HepG2 (cell line): ENCODE measurements around the gene FBLIM1. TPM values are rescaled to one million over a fixed set of nuclear protein-coding genes. Genes with fewer than 3 reads are reported as not detected.

Experiments
- AGO2 ChIP-seq: fragments of 200-400 bp; formaldehyde crosslinking; optimal IDR thresholded peaks from 2 replicates; pipeline ENCODE3; 2017; ENCODE audit warnings: mild to moderate bottlenecking, low read depth, low read length, moderate library complexity
- CHCHD3 ChIP-seq: sonication (generic); formaldehyde crosslinking; IDR thresholded peaks from 2 replicates; pipeline ENCODE4 v1.8.0; 2022; ENCODE audit warnings: mild to moderate bottlenecking, missing genetic modification reagents, moderate library complexity
- CHD2 ChIP-seq: IDR thresholded peaks from 2 replicates; pipeline ENCODE4 v1.6.1; 2011; ENCODE audit warnings: low read depth, low read length, improper control_type of control experiment
- MEF2D ChIP-seq: sonication (generic); formaldehyde crosslinking; IDR thresholded peaks from 2 replicates; pipeline ENCODE4 v1.5.1; 2020; ENCODE audit warnings: mild to moderate bottlenecking, missing genetic modification reagents
- MIXL1 ChIP-seq: IDR thresholded peaks from 2 replicates; pipeline ENCODE4 v1.6.1; 2016
- NFIC ChIP-seq: IDR thresholded peaks from 2 replicates; pipeline ENCODE4 v1.6.1; 2012; ENCODE audit warnings: mild to moderate bottlenecking, low read length, inconsistent platforms
- NFKBIZ ChIP-seq: IDR thresholded peaks from 2 replicates; pipeline ENCODE4 v1.6.1; 2018; ENCODE audit warnings: missing genetic modification reagents, missing compliant biosample characterization
- RORA ChIP-seq: sonication (generic); formaldehyde crosslinking; IDR thresholded peaks from 2 replicates; pipeline ENCODE4 v1.5.0; 2020; ENCODE audit warnings: mild to moderate bottlenecking, missing genetic modification reagents, moderate library complexity
- SIX4 ChIP-seq: sonication (generic); formaldehyde crosslinking; IDR thresholded peaks from 2 replicates; pipeline ENCODE4 v1.4.0; 2020; ENCODE audit warnings: missing genetic modification reagents
- TOPORS ChIP-seq: sonication (generic); formaldehyde crosslinking; IDR thresholded peaks from 2 replicates; pipeline ENCODE4 v1.8.0; 2023; ENCODE audit warnings: mild to moderate bottlenecking, missing genetic modification reagents
- ZBTB38 ChIP-seq: sonication (generic); formaldehyde crosslinking; IDR thresholded peaks from 2 replicates; pipeline ENCODE4 v1.5.1; 2020; ENCODE audit warnings: mild to moderate bottlenecking, missing genetic modification reagents
- ZNF589 ChIP-seq: sonication (generic); formaldehyde crosslinking; conservative IDR thresholded peaks from 2 replicates; pipeline ENCODE4 v1.8.0; 2022; ENCODE audit warnings: mild to moderate bottlenecking, moderate library complexity, missing genetic modification reagents
- ZSCAN20 ChIP-seq: sonication (generic); formaldehyde crosslinking; IDR thresholded peaks from 2 replicates; pipeline ENCODE4 v1.4.0; 2020; ENCODE audit warnings: missing genetic modification reagents, mild to moderate bottlenecking, borderline replicate concordance
- polyA plus RNA-seq, 8 experiments: library from polyadenylated mRNA; depleted of rRNA in 3 of 8; stranded (reverse) in 7 of 8; unstranded in 1 of 8; fragments of >200 nt; fragmentation: Illumina TruSeq in 4 of 8; extraction: Trizol in 4 of 8; gene quantifications; 2 replicates each; pipeline versions ENCODE4 v1.2.1 to v1.2.3, GENCODE V29; 2011 to 2016; ENCODE audit warnings: low read depth in 4 of 8, missing spikeins in 1 of 8, mixed read lengths in 1 of 8; ENCODE audit not compliant: insufficient read depth in 1 of 8
- total RNA-seq, 5 experiments: library from RNA; depleted of rRNA; stranded (reverse); fragments of >200 nt; fragmentation: Illumina TruSeq; extraction: Trizol; gene quantifications; 2 replicates each; pipeline ENCODE4 v1.2.3, GENCODE V29; 2016; ENCODE audit warnings: low read depth in 1 of 5
- TF ChIP-seq, protein P1 (sequence below): sonication (generic); formaldehyde crosslinking; IDR thresholded peaks from 2 replicates; pipeline ENCODE4 v1.5.0; 2020; ENCODE audit warnings: mild to moderate bottlenecking, missing genetic modification reagents
- TF ChIP-seq, protein P2 (sequence below): sonication (generic); formaldehyde crosslinking; IDR thresholded peaks from 2 replicates; pipeline ENCODE4 v1.5.0; 2020; ENCODE audit warnings: mild to moderate bottlenecking, missing genetic modification reagents
- TF ChIP-seq, protein P3 (sequence below): sonication (generic); formaldehyde crosslinking; IDR thresholded peaks from 2 replicates; pipeline ENCODE4 v1.5.1; 2020; ENCODE audit warnings: missing genetic modification reagents, mild to moderate bottlenecking, borderline replicate concordance
- TF ChIP-seq, protein P4 (sequence below): sonication (generic); formaldehyde crosslinking; IDR thresholded peaks from 2 replicates; pipeline ENCODE4 v1.4.0; 2020; ENCODE audit warnings: missing genetic modification reagents
- TF ChIP-seq, protein P5 (sequence below): sonication (generic); formaldehyde crosslinking; IDR thresholded peaks from 2 replicates; pipeline ENCODE4; 2020; ENCODE audit warnings: missing genetic modification reagents, mild to moderate bottlenecking, borderline replicate concordance
- TF ChIP-seq, protein P6 (sequence below): sonication (generic); formaldehyde crosslinking; IDR thresholded peaks from 2 replicates; pipeline ENCODE4 v1.5.0; 2020; ENCODE audit warnings: missing genetic modification reagents

The FBLIM1 gene
- total and polyA plus RNA-seq, 2 of the 13 experiments (the other 11 are each of a cell fraction or from before 2014, with no cell fraction given), result 10.6 to 23.0 TPM

DNA sequence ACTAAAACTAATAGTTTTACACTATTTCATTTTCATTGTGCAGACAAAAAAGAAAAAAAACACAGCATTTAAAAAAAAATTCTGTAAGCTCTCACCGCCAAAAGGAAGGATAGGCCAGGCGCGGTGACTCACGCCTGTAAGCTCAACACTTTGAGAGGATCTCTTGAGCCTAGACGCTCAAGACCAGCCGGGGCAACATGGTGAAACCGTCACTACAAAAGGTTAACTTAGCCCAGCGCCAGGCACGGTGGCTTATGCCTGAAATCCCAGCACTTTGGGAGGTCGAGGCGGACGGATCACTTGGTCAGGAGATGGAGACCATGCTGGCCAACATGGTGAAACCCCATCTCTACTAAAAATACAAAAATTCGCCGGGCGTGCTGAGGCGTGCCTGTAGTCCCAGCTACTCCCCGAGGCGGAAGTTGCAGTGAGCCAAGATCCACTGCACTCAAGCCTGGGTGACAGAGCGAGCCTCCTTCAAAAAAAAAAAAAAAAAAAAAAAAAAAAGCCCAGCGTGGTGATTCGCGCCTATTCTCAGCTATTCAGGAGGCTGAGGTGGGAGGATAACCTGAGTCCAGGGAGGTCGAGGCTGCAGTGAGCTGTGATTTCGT, 74.6 kb downstream of the FBLIM1 start (continued):
- TF ChIP-seq CHCHD3 (CRISPR knock-in tag) (no peak), TOPORS (no peak), AGO2 (peak; percentile 0), MEF2D (CRISPR knock-in tag) (no peak), ZSCAN20 (CRISPR knock-in tag) (no peak), NFIC (no peak), MIXL1 (CRISPR knock-in tag) (no peak), ZNF589 (CRISPR knock-in tag) (no peak), ZBTB38 (peak; percentile 97), SIX4 (no peak), NFKBIZ (CRISPR knock-in tag) (no peak), RORA (CRISPR knock-in tag) (no peak), CHD2 (no peak)
- TF ChIP-seq, protein P1, sequence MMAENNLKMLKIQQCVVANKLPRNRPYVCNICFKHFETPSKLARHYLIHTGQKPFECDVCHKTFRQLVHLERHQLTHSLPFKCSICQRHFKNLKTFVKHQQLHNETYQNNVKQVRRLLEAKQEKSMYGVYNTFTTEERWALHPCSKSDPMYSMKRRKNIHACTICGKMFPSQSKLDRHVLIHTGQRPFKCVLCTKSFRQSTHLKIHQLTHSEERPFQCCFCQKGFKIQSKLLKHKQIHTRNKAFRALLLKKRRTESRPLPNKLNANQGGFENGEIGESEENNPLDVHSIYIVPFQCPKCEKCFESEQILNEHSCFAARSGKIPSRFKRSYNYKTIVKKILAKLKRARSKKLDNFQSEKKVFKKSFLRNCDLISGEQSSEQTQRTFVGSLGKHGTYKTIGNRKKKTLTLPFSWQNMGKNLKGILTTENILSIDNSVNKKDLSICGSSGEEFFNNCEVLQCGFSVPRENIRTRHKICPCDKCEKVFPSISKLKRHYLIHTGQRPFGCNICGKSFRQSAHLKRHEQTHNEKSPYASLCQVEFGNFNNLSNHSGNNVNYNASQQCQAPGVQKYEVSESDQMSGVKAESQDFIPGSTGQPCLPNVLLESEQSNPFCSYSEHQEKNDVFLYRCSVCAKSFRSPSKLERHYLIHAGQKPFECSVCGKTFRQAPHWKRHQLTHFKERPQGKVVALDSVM (CRISPR knock-in tag), result peak; percentile 89
- TF ChIP-seq, protein P2, sequence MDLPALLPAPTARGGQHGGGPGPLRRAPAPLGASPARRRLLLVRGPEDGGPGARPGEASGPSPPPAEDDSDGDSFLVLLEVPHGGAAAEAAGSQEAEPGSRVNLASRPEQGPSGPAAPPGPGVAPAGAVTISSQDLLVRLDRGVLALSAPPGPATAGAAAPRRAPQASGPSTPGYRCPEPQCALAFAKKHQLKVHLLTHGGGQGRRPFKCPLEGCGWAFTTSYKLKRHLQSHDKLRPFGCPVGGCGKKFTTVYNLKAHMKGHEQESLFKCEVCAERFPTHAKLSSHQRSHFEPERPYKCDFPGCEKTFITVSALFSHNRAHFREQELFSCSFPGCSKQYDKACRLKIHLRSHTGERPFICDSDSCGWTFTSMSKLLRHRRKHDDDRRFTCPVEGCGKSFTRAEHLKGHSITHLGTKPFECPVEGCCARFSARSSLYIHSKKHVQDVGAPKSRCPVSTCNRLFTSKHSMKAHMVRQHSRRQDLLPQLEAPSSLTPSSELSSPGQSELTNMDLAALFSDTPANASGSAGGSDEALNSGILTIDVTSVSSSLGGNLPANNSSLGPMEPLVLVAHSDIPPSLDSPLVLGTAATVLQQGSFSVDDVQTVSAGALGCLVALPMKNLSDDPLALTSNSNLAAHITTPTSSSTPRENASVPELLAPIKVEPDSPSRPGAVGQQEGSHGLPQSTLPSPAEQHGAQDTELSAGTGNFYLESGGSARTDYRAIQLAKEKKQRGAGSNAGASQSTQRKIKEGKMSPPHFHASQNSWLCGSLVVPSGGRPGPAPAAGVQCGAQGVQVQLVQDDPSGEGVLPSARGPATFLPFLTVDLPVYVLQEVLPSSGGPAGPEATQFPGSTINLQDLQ (CRISPR knock-in tag), result no peak
- TF ChIP-seq, protein P3, sequence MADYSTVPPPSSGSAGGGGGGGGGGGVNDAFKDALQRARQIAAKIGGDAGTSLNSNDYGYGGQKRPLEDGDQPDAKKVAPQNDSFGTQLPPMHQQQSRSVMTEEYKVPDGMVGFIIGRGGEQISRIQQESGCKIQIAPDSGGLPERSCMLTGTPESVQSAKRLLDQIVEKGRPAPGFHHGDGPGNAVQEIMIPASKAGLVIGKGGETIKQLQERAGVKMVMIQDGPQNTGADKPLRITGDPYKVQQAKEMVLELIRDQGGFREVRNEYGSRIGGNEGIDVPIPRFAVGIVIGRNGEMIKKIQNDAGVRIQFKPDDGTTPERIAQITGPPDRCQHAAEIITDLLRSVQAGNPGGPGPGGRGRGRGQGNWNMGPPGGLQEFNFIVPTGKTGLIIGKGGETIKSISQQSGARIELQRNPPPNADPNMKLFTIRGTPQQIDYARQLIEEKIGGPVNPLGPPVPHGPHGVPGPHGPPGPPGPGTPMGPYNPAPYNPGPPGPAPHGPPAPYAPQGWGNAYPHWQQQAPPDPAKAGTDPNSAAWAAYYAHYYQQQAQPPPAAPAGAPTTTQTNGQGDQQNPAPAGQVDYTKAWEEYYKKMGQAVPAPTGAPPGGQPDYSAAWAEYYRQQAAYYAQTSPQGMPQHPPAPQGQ, result no peak
- TF ChIP-seq, protein P4, sequence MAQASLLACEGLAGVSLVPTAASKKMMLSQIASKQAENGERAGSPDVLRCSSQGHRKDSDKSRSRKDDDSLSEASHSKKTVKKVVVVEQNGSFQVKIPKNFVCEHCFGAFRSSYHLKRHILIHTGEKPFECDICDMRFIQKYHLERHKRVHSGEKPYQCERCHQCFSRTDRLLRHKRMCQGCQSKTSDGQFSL (CRISPR knock-in tag), result no peak
- TF ChIP-seq, protein P5, sequence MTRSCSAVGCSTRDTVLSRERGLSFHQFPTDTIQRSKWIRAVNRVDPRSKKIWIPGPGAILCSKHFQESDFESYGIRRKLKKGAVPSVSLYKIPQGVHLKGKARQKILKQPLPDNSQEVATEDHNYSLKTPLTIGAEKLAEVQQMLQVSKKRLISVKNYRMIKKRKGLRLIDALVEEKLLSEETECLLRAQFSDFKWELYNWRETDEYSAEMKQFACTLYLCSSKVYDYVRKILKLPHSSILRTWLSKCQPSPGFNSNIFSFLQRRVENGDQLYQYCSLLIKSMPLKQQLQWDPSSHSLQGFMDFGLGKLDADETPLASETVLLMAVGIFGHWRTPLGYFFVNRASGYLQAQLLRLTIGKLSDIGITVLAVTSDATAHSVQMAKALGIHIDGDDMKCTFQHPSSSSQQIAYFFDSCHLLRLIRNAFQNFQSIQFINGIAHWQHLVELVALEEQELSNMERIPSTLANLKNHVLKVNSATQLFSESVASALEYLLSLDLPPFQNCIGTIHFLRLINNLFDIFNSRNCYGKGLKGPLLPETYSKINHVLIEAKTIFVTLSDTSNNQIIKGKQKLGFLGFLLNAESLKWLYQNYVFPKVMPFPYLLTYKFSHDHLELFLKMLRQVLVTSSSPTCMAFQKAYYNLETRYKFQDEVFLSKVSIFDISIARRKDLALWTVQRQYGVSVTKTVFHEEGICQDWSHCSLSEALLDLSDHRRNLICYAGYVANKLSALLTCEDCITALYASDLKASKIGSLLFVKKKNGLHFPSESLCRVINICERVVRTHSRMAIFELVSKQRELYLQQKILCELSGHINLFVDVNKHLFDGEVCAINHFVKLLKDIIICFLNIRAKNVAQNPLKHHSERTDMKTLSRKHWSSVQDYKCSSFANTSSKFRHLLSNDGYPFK, result no peak
- TF ChIP-seq, protein P6, sequence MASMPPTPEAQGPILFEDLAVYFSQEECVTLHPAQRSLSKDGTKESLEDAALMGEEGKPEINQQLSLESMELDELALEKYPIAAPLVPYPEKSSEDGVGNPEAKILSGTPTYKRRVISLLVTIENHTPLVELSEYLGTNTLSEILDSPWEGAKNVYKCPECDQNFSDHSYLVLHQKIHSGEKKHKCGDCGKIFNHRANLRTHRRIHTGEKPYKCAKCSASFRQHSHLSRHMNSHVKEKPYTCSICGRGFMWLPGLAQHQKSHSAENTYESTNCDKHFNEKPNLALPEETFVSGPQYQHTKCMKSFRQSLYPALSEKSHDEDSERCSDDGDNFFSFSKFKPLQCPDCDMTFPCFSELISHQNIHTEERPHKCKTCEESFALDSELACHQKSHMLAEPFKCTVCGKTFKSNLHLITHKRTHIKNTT, result no peak
